MM.1S (cell line): ENCODE results near the gene RMI2.

Experiments
- EZH2 ChIP-seq: fragments of 300-600 bp; sonication (generic); optimal IDR thresholded peaks from 2 replicates; pipeline ENCODE3; 2017; ENCODE audit warnings: low read depth, mild to moderate bottlenecking, antibody characterized with exemption, low read length, mixed read lengths
- EZH2phosphoT487 ChIP-seq: fragments of 300-600 bp; sonication (generic); IDR thresholded peaks from 2 replicates; pipeline ENCODE4 v1.6.1; 2018; ENCODE audit warnings: antibody characterized with exemption, low read length
- TF ChIP-seq, protein P1 (sequence below): fragments of 300-600 bp; sonication (generic); IDR thresholded peaks from 2 replicates; pipeline ENCODE4 v1.5.1; 2016; ENCODE audit warnings: antibody characterized with exemption, low read length, mixed read lengths

DNA sequence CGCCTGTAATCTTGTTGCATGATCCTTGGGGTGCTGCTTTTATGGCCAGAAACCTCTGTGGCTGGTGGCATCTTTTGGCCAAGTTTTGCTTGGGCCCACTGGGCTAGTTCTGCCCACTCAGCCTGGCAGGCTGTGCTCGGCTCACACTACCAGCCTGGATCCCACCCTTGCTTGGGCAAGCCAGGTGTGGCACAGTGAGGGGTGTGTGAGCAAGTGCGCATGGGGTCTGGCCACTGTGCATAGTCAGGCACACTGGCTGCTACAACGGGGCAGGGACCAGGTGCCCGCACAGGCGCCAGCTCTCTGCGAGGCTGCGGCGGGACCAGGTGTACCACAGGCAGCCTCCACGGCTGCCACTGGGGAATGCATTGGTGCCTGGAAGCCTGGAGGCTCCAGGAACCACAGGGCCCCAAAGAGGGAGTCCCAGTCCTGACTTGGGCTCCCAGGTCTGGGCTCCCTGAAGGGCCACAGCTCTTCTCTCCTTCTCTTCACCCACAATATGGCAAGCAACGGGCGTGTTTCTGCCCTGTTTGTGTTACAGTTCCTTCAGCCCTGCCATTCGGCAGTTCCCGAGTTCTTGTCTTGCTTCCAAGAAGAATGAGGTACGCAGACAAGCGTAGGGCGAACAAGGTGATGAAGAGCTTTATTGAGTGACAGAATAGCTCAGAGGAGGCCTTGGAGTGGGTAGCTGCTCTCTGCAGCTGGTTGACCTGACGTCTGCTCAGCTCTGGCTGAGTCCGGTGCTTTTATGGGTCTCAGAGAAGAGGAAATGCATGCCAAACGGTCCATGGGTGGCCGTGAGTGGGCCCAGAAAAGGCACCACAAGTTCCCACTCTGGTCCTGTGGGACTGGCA, 37.4 kb upstream of the RMI2 start:
- no peak for TF ChIP-seq EZH2
- TF ChIP-seq, protein P1, sequence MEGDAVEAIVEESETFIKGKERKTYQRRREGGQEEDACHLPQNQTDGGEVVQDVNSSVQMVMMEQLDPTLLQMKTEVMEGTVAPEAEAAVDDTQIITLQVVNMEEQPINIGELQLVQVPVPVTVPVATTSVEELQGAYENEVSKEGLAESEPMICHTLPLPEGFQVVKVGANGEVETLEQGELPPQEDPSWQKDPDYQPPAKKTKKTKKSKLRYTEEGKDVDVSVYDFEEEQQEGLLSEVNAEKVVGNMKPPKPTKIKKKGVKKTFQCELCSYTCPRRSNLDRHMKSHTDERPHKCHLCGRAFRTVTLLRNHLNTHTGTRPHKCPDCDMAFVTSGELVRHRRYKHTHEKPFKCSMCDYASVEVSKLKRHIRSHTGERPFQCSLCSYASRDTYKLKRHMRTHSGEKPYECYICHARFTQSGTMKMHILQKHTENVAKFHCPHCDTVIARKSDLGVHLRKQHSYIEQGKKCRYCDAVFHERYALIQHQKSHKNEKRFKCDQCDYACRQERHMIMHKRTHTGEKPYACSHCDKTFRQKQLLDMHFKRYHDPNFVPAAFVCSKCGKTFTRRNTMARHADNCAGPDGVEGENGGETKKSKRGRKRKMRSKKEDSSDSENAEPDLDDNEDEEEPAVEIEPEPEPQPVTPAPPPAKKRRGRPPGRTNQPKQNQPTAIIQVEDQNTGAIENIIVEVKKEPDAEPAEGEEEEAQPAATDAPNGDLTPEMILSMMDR: no peak
- TF ChIP-seq EZH2phosphoT487: no peak
